ENCODE data around the gene MRPL34. TPM values are rescaled to one million over a fixed set of nuclear protein-coding genes. Genes with fewer than 3 reads are reported as not detected.

MRPL34 gene
- total and polyA plus RNA-seq, 9 of the 15 experiments (the other 6 are each of a cell fraction or from before 2014, with no cell fraction given): 11.5 to 256 (median 72.5) TPM

GRCh38 chr19:17286752-17287151 is 18.9 kb upstream of the MRPL34 start:
- Histone ChIP-seq H3K4me1 (replicated peaks in 1 of 2; ENCODE audit: control insufficient read depth in 2 of 2, insufficient read depth in 2 of 2, low read length in 2 of 2) (peaks cover 2 to 39% of the 10 kb centered on the region in 2 experiments; a peak in 4 of 5 replicates), H3K9me1 (ENCODE audit: control insufficient read depth, insufficient read depth, low read length) (no peaks in the 10 kb centered on the region), H3K27me3 (ENCODE audit: control insufficient read depth in 2 of 2, insufficient read depth in 2 of 2, low read length in 2 of 2) (no peaks in the 10 kb centered on the region), H3K27ac (ENCODE audit: extremely low read depth, low read depth, low read length) (no peak overlapping the region; the same call in 2 of the 3 replicates), H4K20me1 (replicated peaks; ENCODE audit: control insufficient read depth, insufficient read depth, low read length) (peaks cover 6% of the 10 kb centered on the region; the same call in 1 of the 2 replicates), H3K9me3 (replicated peaks; ENCODE audit: control insufficient read depth, insufficient read depth, low read depth, low read length) (no peaks in the 10 kb centered on the region), H3K4me3 (no peak overlapping the region), H3K79me2 (ENCODE audit: control insufficient read depth, insufficient read depth, low read length) (peaks cover 5% of the 10 kb centered on the region; the same call in 2 of the 3 replicates), H3K4me2 (ENCODE audit: insufficient read depth, low read length) (no peak overlapping the region), H2AFZ (ENCODE audit: low read depth, low read length) (peak overlapping the region; percentile 45; the same call in 1 of the 2 replicates), H3K36me3 (ENCODE audit: control insufficient read depth, insufficient read depth, low read length) (peaks cover 13% of the 10 kb centered on the region; the same call in 1 of the 3 replicates), H3K9ac (ENCODE audit: insufficient read depth in 1 of 2, low read depth in 2 of 2, low read length in 2 of 2) (peak overlapping the region in 1 of 2 experiments; percentile 28; a peak in 1 of 4 replicates)
- ChIA-PET CTCF (ENCODE audit: low intra/inter-chr PET ratio) (no interaction called here), POLR2A (no interaction called here)
- in situ Hi-C loops (cut with MboI): loop anchor here (5.0 kb wide), 1 partner anchor 214 kb away; no protein-coding TSS in a partner anchor
- DNase-seq (ENCODE audit: extremely low read depth in 1 of 4, low spot score in 3 of 4) (no peak), ATAC-seq (no peak), FAIRE-seq (peak; percentile 11)
- no TSS peak for BruUV-seq (replicated peaks)
- intact Hi-C loops (cut with micrococcal nuclease): no loop called here
- TF ChIP-seq ZNF184 (CRISPR knock-in tag; IDR thresholded peaks at IDR 0.05): no peak
- TF ChIP-seq NR2C1 (IDR thresholded peaks at IDR 0.05): 0 out of 2 replicates have a peak, but pooled peaks have one; percentile 9
- no peak for TF ChIP-seq NR2C1 (tag; IDR thresholded peaks at IDR 0.05)
- TF ChIP-seq ESRRA (IDR thresholded peaks at IDR 0.05; ENCODE audit: borderline replicate concordance, low read depth): peak; percentile 41; the same call in 1 of the 2 replicates
- no peak for TF ChIP-seq ZBTB17 (CRISPR knock-in tag; IDR thresholded peaks at IDR 0.05)
- 0 out of 2 replicates have a peak, but pooled peaks have one; percentile 2 for TF ChIP-seq TFE3 (CRISPR knock-in tag; IDR thresholded peaks at IDR 0.05)
- TF ChIP-seq YY1 (IDR thresholded peaks at IDR 0.05; ENCODE audit: borderline replicate concordance in 1 of 3, control insufficient read depth in 1 of 3, extremely low read depth in 1 of 3, insufficient read depth in 3 of 3, insufficient read length in 1 of 3, insufficient replicate concordance in 2 of 3, low read depth in 1 of 3, low read length in 2 of 3): peak in 1 of 3 experiments; percentile 64
- 34% methylated on average over 9 of the region's 9 CpGs for WGBS (ENCODE audit: insufficient coverage, low coverage, missing lambda C conversion rate)

Data from K562 (cell line).